ENCODE results near the gene COL18A1. TPM values are rescaled to one million over a fixed set of nuclear protein-coding genes. Genes with fewer than 3 reads are reported as not detected.
"Not testable (repeated sequence)": the region's sequence is repeated elsewhere in the genome, so short reads cannot be mapped to it uniquely, and the experiment has no call there.

The COL18A1 gene
- total RNA-seq, 6 experiments from 2014 or later, result 39.8 to 93.5 (median 86.8) TPM

- TF ChIP-seq, protein P1, sequence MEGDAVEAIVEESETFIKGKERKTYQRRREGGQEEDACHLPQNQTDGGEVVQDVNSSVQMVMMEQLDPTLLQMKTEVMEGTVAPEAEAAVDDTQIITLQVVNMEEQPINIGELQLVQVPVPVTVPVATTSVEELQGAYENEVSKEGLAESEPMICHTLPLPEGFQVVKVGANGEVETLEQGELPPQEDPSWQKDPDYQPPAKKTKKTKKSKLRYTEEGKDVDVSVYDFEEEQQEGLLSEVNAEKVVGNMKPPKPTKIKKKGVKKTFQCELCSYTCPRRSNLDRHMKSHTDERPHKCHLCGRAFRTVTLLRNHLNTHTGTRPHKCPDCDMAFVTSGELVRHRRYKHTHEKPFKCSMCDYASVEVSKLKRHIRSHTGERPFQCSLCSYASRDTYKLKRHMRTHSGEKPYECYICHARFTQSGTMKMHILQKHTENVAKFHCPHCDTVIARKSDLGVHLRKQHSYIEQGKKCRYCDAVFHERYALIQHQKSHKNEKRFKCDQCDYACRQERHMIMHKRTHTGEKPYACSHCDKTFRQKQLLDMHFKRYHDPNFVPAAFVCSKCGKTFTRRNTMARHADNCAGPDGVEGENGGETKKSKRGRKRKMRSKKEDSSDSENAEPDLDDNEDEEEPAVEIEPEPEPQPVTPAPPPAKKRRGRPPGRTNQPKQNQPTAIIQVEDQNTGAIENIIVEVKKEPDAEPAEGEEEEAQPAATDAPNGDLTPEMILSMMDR (IDR thresholded peaks at IDR 0.05), result no peak
- Mint-ChIP-seq H3K27ac (no peak overlapping the region), H3K4me3 (no peak overlapping the region), H3K27me3 (ENCODE audit: insufficient read depth) (peaks cover 3% of the 10 kb centered on the region), H3K36me3 (ENCODE audit: low read depth) (peaks cover 29% of the 10 kb centered on the region), H3K9me3 (peaks cover 12% of the 10 kb centered on the region), H3K4me1 (ENCODE audit: low read depth) (no peaks in the 10 kb centered on the region)
- DNase-seq, result no peak
These were observed 93.1 kb downstream of the COL18A1 start for GRCh38 chr21:45497846-45498645.

DNA sequence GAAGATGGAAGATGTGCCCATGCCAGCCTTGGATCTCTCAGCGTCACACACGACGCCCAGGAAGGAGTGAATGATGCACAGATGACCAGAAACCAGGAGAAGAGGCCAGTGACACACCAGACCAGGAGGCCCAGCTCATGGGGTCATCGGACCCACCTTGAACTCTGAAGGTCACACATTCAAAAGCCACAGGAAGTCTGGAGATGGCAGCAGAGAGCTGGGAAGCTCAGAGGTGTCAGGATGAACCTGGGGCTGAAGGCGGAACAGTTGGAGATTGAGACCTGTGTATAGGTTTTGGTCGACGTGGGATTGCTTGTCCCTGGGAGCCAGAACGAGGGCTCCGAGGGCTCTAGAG is 93.7 kb downstream of the COL18A1 start:
- no peak overlapping the region for H3K4me3 Mint-ChIP-seq
- H3K9me3 Mint-ChIP-seq, result peaks cover 12% of the 10 kb centered on the region
- peaks cover 3% of the 10 kb centered on the region for H3K27me3 Mint-ChIP-seq (ENCODE audit: insufficient read depth)
- TF ChIP-seq, protein P1 (IDR thresholded peaks at IDR 0.05), result no peak
- no peaks in the 10 kb centered on the region for H3K4me1 Mint-ChIP-seq (ENCODE audit: low read depth)
- no peak for DNase-seq
- no peak overlapping the region for H3K27ac Mint-ChIP-seq
- H3K36me3 Mint-ChIP-seq (ENCODE audit: low read depth), result peaks cover 29% of the 10 kb centered on the region

- DNase-seq, result no peak
- Mint-ChIP-seq H3K4me1 (ENCODE audit: low read depth) (no peaks in the 10 kb centered on the region), H3K4me3 (no peak overlapping the region), H3K36me3 (ENCODE audit: low read depth) (peaks cover 29% of the 10 kb centered on the region), H3K27me3 (ENCODE audit: insufficient read depth) (peaks cover 3% of the 10 kb centered on the region), H3K27ac (no peak overlapping the region), H3K9me3 (peaks cover 12% of the 10 kb centered on the region)
- TF ChIP-seq, protein P1 (IDR thresholded peaks at IDR 0.05), result no peak
These were observed 94.3 kb downstream of the COL18A1 start for GRCh38 chr21:45499201-45499750.

DNA sequence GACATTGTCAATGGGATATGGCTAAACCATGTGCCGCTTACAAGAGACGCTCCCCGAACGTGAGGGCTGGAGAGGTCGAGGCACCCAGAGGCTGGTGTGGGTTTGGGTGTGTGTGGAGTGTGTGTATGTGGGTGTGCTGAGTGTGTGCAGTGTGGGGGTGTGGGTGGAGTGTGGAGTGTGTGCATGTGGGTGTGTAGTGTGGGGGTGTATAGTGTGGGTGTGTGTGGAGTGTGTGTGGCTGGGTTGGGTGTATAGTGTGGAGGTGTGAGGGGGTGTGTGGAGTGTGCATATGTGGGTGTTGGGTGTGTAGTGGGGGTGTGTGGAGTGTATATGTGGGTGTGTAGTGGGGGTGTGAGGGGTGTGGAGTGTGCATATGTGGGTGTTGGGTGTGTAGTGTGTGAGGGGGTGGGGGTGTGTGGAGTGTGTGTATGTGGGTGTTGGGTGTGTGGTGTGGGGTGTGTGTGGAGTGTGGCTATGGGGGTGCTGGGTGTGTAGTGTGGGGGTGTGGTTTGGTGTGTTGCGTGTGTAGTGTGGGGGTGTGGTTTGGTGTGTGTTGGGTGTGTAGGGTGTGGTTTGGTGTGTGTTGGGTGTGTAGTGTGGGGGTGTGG is 95.1 kb downstream of the COL18A1 start:
- Mint-ChIP-seq H3K4me1 (ENCODE audit: low read depth) (no peaks in the 10 kb centered on the region), H3K4me3 (no peak overlapping the region), H3K9me3 (peaks cover 12% of the 10 kb centered on the region), H3K27me3 (ENCODE audit: insufficient read depth) (peaks cover 6% of the 10 kb centered on the region), H3K27ac (no peak overlapping the region), H3K36me3 (ENCODE audit: low read depth) (peaks cover 29% of the 10 kb centered on the region)
- DNase-seq, result no peak
- TF ChIP-seq, protein P1 (IDR thresholded peaks at IDR 0.05), result no peak

- not testable (repeated sequence) for DNase-seq; H3K27ac Mint-ChIP-seq; H3K4me3 Mint-ChIP-seq; H3K4me1 Mint-ChIP-seq (ENCODE audit: low read depth); H3K27me3 Mint-ChIP-seq (ENCODE audit: insufficient read depth)
- Mint-ChIP-seq H3K9me3 (peaks cover 12% of the 10 kb centered on the region), H3K36me3 (ENCODE audit: low read depth) (peaks cover 24% of the 10 kb centered on the region)
These were observed 96.4 kb downstream of the COL18A1 start for GRCh38 chr21:45501081-45502005.
